Endothelial cell of umbilical vein (primary cell): ENCODE measurements around the gene MRPL48. TPM values are rescaled to one million over a fixed set of nuclear protein-coding genes. Genes with fewer than 3 reads are reported as not detected.

Experiments used
- BruUV-seq: library from RNA; stranded (reverse); fragments of 400-500 nt; replicated peaks from 2 replicates; lab custom pipeline; 2021; lab: Mats Ljungman, UMichigan
- CTCF ChIA-PET: fragments of 300-600, 350-600 bp; sonication (Branson Sonifier 250); formaldehyde crosslinking; loops from one replicate; lab custom pipeline; 2021; ENCODE audit warnings: antibody characterized with exemption, inconsistent platforms; lab: Charles Lee
- POLR2A ChIA-PET: fragments of 300-600, 350-600 bp; sonication (Branson Sonifier 250); formaldehyde crosslinking; loops from one replicate; lab custom pipeline; 2021; ENCODE audit warnings: antibody characterized with exemption, inconsistent platforms; lab: Charles Lee
- DNase-seq: peaks from one replicate; pipeline ENCODE4 v3.0.0-alpha.2; 2011; ENCODE audit warnings: low read depth, low spot score
- FAIRE-seq: peaks from 2 replicates; lab custom pipeline; 2011; peaks lifted over from hg19 to GRCh38; lab: Jason Lieb, UNC
- H2AFZ ChIP-seq: 2 replicates; pipeline ENCODE4 v1.6.0; 2012; ENCODE audit warnings: low read depth, low read length, control low read depth, inconsistent platforms
- H3K27ac ChIP-seq: 2 replicates; pipeline ENCODE4 v1.5.1; 2011; ENCODE audit warnings: low read depth, mild to moderate bottlenecking, control low read depth, low read length, moderate library complexity; ENCODE audit not compliant: insufficient read depth
- H3K27me3 ChIP-seq, 2 experiments: 2 replicates each; pipeline versions ENCODE4 v1.6.0 to v1.6.1; 2011; ENCODE audit warnings: low read length in 2 of 2, mixed read lengths in 1 of 2; ENCODE audit not compliant: control insufficient read depth in 2 of 2, insufficient read depth in 2 of 2
- H3K36me3 ChIP-seq, 2 experiments: 2 replicates in 1 of 2; 3 replicates in 1 of 2; pipeline ENCODE4 v1.5.1; 2011; ENCODE audit warnings: low read length in 2 of 2, mild to moderate bottlenecking in 1 of 2, moderate library complexity in 1 of 2; ENCODE audit not compliant: control insufficient read depth in 2 of 2, insufficient read depth in 2 of 2; ENCODE audit errors: extremely low read depth in 1 of 2
- H3K4me1 ChIP-seq: 3 replicates; pipeline ENCODE4 v1.5.1; 2011; ENCODE audit warnings: mild to moderate bottlenecking, low read length; ENCODE audit not compliant: control insufficient read depth, insufficient read depth; ENCODE audit errors: extremely low read depth
- H3K4me2 ChIP-seq: 2 replicates; pipeline ENCODE4 v1.6.1; 2011; ENCODE audit warnings: low read length, control low read depth, mixed read lengths; ENCODE audit not compliant: insufficient read depth
- H3K4me3 ChIP-seq, 3 experiments: fragments of 200-600 bp in 1 of 3; sonication (generic), shearing (Covaris generic) in 1 of 3; replicated peaks in 1 of 3; 2 replicates each; pipeline ENCODE4 v1.5.1; 2011 to 2016; ENCODE audit warnings: control low read depth in 3 of 3, low read length in 3 of 3, mild to moderate bottlenecking in 2 of 3, inconsistent platforms in 1 of 3, low read depth in 1 of 3, moderate library complexity in 1 of 3; ENCODE audit not compliant: insufficient read depth in 1 of 3
- H3K79me2 ChIP-seq: 2 replicates; pipeline ENCODE4 v1.6.0; 2012; ENCODE audit warnings: low read length, inconsistent platforms; ENCODE audit not compliant: control insufficient read depth, insufficient read depth
- H3K9ac ChIP-seq: replicated peaks from 2 replicates; pipeline ENCODE3; 2011; ENCODE audit warnings: low read length, control low read depth; ENCODE audit not compliant: insufficient read depth; ENCODE audit errors: extremely low read depth
- H3K9me1 ChIP-seq: replicated peaks from 3 replicates; pipeline ENCODE4 v1.6.0; 2011; ENCODE audit warnings: mild to moderate bottlenecking, low read length; ENCODE audit not compliant: control insufficient read depth, insufficient read depth; ENCODE audit errors: extremely low read depth
- H3K9me3 ChIP-seq: replicated peaks from 2 replicates; pipeline ENCODE4 v1.5.1; 2012; ENCODE audit warnings: low read length, inconsistent platforms; ENCODE audit not compliant: control insufficient read depth, insufficient read depth
- H4K20me1 ChIP-seq: replicated peaks from 2 replicates; pipeline ENCODE3; 2011; ENCODE audit warnings: mild to moderate bottlenecking, low read length; ENCODE audit not compliant: control insufficient read depth, insufficient read depth; ENCODE audit errors: extremely low read depth
- JUN ChIP-seq: IDR thresholded peaks from 2 replicates; pipeline ENCODE4 v1.6.1; 2011; ENCODE audit warnings: borderline replicate concordance, low read depth; ENCODE audit not compliant: insufficient read length, insufficient read depth
- POLR2AphosphoS5 ChIP-seq: IDR thresholded peaks from 2 replicates; pipeline ENCODE4 v1.6.1; 2012; ENCODE audit warnings: low read depth, mild to moderate bottlenecking, control low read depth, low read length, moderate library complexity; ENCODE audit not compliant: insufficient read depth
- dilution Hi-C: fragments of 300-500 bp; cut with MboI; formaldehyde crosslinking; loops from one replicate; pipeline ENCODE4 v1.15.0; 2019; ENCODE audit warnings: low sequenced_read_pairs; ENCODE audit not compliant: extremely low pct_ligation_motif_present
- intact Hi-C: fragments of 100-400 bp; cut with micrococcal nuclease; formaldehyde crosslinking; loops from one replicate; pipeline ENCODE4 v1.10.0; 2022
- polyA plus RNA-seq, 4 experiments: library from polyadenylated mRNA; depleted of rRNA in 3 of 4; stranded (reverse) in 3 of 4; unstranded in 1 of 4; fragments of >200 nt; gene quantifications; 2 replicates each; pipeline versions ENCODE4 v1.2.1 to v1.2.3, GENCODE V29; 2011 to 2012; ENCODE audit warnings: missing spikeins in 1 of 4
- total RNA-seq: library from RNA; stranded (reverse); gene quantifications from 2 replicates; pipeline ENCODE4 v1.2.3, GENCODE V29; 2021
- TF ChIP-seq, protein P1 (sequence below), 2 donors: IDR thresholded peaks; 1 replicate in 1 of 2; 2 replicates in 1 of 2; pipeline ENCODE4 v1.5.1; 2011; ENCODE audit warnings: low read length in 2 of 2, mild to moderate bottlenecking in 2 of 2, moderate library complexity in 2 of 2, control low read depth in 1 of 2, inconsistent platforms in 1 of 2, low read depth in 1 of 2; ENCODE audit not compliant: insufficient read depth in 1 of 2; ENCODE audit errors: extremely low read depth in 1 of 2

MRPL48 gene
- total and polyA plus RNA-seq, 2 donors (not counting 3 experiments of a cell fraction or from before 2014, with no cell fraction given) = 25.0 to 38.3 TPM

- no peak overlapping the region for H3K9ac ChIP-seq
- peaks cover 6 to 9% of the 10 kb centered on the region in 2 experiments for H3K36me3 ChIP-seq
- dilution Hi-C loops (no loop called here), intact Hi-C loops (no loop called here)
- CTCF ChIA-PET = interaction anchor here (1.0 kb wide), 1 partner anchor 11 kb away, joined by 3 read pairs; no protein-coding TSS in a partner anchor
- no peak overlapping the region for H3K4me2 ChIP-seq
- no peaks in the 10 kb centered on the region for H4K20me1 ChIP-seq
- H3K9me3 ChIP-seq = no peaks in the 10 kb centered on the region
- DNase-seq = no peak
- H3K4me3 ChIP-seq = no peak overlapping the region
- peak; percentile 5 for TF ChIP-seq POLR2AphosphoS5
- no peak for TF ChIP-seq JUN
- H2AFZ ChIP-seq = no peak overlapping the region
- no TSS peak for BruUV-seq
- H3K27me3 ChIP-seq = no peaks in the 10 kb centered on the region
- H3K79me2 ChIP-seq = peaks cover 18% of the 10 kb centered on the region
- no peaks in the 10 kb centered on the region for H3K9me1 ChIP-seq
- FAIRE-seq = no peak
- no peak overlapping the region for H3K27ac ChIP-seq
- POLR2A ChIA-PET = no interaction called here
- peaks cover 15% of the 10 kb centered on the region for H3K4me1 ChIP-seq
Measured at GRCh38 chr11:73870261-73870660, 82.6 kb downstream of the MRPL48 start.

- no peak overlapping the region for H3K27ac ChIP-seq
Measured at GRCh38 chr11:73872749-73873357, 85.2 kb downstream of the MRPL48 start.

More at GRCh38 chr11:73872749-73873357, 85.2 kb downstream of the MRPL48 start:
- Histone ChIP-seq H3K79me2 (peaks cover 35% of the 10 kb centered on the region), H2AFZ (no peak overlapping the region), H3K4me2 (no peak overlapping the region), H3K9me1 (no peaks in the 10 kb centered on the region), H3K4me3 (no peak overlapping the region), H3K36me3 (peaks cover 6 to 9% of the 10 kb centered on the region in 2 experiments), H4K20me1 (no peaks in the 10 kb centered on the region), H3K27me3 (no peaks in the 10 kb centered on the region), H3K9me3 (no peaks in the 10 kb centered on the region), H3K4me1 (peaks cover 16% of the 10 kb centered on the region), H3K9ac (no peak overlapping the region)
- TF ChIP-seq, protein P1, sequence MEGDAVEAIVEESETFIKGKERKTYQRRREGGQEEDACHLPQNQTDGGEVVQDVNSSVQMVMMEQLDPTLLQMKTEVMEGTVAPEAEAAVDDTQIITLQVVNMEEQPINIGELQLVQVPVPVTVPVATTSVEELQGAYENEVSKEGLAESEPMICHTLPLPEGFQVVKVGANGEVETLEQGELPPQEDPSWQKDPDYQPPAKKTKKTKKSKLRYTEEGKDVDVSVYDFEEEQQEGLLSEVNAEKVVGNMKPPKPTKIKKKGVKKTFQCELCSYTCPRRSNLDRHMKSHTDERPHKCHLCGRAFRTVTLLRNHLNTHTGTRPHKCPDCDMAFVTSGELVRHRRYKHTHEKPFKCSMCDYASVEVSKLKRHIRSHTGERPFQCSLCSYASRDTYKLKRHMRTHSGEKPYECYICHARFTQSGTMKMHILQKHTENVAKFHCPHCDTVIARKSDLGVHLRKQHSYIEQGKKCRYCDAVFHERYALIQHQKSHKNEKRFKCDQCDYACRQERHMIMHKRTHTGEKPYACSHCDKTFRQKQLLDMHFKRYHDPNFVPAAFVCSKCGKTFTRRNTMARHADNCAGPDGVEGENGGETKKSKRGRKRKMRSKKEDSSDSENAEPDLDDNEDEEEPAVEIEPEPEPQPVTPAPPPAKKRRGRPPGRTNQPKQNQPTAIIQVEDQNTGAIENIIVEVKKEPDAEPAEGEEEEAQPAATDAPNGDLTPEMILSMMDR (IDR thresholded peaks at IDR 0.05; ENCODE audit: extremely low read depth in 1 of 2, insufficient read depth in 1 of 2, low read depth in 1 of 2, low read length in 2 of 2) = no peak
- DNase-seq (no peak), FAIRE-seq (no peak)
- ChIA-PET POLR2A (no interaction called here), CTCF (no interaction called here)
- intact Hi-C loops = no loop called here
- dilution Hi-C loops = no loop called here
- no TSS peak for BruUV-seq
